ENCODE measurements around the gene UNC5A.

UNC5A gene

DNA sequence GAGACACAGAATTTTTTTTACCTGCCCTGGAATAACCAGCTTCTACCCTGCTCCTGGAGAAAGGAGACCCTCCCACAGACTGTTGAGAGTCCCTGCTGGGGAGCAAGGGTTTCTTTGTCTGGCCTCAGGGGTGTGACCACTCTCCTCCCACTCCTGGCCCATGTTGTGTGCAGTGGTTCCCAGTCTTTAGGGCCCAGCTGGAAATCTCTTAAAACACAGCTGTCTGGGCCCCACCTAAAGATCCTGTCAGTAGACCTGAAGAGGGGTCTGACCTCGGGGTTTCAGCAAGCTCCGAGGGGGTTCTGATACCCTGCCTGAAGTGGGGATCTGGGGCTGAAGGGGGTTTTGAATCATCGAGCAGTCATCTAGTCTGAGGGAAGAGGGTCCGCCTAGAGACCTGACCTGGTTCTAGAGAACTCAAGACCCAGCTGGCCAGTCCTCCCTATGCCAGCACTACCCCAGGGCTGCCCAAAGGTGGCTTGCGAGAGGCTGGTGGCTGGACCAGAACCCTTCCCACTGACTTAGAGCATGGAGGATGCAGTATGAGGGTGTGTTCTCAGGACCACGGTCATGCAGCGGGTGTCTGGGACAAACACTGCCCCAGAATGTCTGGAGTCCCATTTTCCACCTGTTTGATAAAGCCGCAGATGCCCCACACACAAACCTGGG, 8.1 kb upstream of the UNC5A start:
- DNase-seq: no peak

GRCh38 chr5:176803068-176803942, 7.1 kb upstream of the UNC5A start:
- DNase-seq: no peak

DNA sequence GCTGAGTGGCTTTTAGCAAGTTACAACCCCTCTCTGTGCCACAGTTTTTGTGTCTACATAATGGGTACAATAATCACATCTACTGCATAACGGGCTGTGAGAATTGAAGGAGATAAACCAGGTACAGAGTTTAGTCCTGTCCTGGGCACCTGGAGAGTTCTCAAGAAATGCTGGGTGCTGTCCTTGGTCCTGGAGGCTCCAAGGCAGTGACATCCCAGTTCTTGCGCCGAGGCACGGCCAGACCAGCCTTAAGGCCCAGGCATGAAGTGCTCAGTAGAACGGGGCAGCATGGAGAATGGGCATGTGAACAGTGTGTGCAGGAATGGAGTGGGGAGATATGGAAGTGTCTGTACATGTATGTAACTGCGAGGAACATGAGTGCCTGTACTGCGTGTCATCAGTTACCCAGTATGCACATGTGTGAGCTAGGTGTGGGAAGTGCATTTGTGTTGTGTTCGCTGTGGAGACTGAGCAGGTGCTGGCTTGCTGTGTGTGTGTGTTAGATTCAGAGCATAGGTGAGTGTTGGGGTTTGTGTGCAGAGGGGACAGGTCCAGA, 6.3 kb upstream of the UNC5A start:
- no peak for DNase-seq

- no peak for DNase-seq
Measured at GRCh38 chr5:176806137-176806536, 4.2 kb upstream of the UNC5A start.

GRCh38 chr5:176809544-176810080, 747 bp upstream of the UNC5A start:
- DNase-seq: no peak

DNA sequence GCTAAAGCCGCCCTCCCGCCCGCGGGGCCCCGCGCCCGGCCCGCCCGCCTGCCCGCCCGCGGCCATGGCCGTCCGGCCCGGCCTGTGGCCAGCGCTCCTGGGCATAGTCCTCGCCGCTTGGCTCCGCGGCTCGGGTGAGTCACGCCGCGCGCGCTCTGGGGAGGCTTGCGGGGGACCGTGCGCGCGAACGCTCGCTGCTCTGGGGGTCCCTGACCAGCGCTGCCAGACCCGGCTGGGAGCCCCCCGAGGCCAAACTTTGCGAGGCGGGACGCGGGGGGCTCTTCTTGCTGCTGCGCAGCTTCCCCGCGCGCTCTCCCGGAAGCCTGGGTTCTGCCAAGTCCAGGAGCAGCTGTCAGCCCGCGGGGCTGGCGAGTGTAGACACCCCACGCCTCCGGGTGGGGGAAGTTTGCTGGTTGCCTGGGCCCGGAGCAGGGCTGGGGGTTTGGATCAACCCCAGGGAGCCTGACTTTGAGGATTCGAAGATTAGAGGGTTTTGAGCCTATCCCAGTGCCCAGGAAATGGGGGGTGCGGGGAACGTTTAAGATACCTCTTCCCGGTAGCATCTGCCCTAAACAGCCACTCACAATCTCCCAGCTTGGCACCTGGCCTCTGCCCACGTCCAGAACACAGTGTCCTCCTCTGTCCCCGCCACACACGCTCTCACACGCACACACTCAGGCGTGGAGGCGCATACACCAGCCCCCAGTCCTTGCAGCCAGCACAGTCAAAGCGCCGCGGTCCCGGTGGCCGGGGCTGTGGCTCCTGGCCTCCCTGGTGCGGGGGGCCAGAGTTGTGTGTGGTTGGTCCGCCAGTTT, 535 bp downstream of the UNC5A start:
- no peak for DNase-seq

DNA sequence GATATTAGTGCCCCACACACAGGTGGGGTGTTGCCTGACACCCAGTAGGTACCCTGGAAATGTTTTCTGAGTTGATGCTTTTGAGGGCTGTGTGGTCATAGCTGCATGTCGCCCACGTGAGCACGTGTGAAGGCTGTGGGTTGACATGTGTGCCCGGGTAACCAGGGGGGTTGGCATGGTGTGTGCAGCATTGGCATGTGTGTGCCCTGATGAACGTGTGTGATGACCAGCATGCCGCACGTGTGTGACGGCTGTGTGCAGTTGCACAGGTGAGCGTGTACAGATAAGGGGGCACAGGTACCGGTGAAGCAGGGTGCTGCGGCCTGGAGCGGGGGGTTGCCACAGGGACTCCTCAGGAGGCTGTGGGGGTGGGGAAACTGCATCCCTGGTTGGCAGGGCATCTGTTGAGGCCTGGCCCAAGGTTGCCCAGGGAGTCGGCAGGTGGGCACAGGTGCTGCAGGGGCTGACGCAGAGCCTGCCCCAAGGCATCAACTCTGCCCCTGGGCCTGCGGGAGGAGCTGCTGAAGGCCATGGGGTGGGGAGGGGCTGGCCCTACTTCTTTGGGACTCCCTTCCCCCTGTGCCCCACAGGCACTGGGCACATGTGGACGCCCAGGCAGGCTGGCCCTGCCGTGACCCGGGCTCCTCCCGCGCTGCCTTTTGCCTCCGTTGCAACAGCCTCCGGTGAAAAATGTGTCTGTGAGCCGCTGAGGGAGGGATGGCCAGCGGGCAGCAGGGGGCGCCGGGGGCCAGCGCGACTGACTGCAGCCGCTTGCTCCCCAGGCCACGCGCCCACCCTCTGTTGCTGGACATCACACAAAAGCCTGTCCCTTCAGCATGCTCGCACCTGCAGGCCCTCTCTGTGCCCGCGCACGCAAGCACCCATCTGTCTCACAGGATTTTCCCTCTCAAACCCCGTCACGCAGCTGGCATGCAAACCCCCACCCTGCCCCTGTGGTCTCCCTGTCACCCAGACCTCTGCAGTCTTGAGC, 2.2 kb downstream of the UNC5A start:
- DNase-seq: no peak

DNA sequence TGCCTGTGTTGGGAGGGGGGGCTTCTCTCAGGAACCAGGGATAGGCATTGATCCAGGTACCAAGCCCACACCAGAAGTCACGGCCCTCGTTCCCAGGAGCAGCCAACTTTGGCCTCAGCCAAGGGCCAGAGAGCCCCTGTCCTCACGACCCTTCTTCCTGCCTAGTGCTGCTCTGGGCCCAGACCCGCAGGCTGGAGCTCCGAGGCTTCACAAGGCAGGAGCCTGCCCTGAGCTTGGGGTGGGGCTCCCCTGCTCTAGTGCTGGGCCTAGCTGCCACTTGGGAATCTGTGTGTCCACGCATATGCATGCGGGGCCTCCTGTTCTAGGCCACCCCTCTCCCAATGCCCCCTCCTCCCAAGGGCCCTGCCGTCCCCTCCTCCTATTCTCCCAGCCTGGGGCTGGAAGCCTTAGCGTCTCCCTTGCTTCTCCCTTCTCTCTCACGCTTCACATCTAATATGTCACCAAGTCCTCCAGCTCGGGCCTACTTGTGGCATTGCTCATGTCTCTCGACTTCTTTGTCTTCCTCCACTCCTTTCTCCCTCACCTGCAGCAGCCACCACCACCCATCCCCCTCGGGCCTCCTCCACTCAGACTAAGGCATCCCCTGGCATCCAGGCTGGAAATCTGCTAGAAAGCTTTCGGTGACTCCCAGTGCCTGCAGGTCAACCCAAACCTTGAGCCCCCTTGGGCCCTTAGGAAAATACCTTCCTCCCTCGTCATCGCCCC, 3.4 kb downstream of the UNC5A start:
- no peak for DNase-seq

GRCh38 chr5:176814313-176814685, 3.9 kb downstream of the UNC5A start:
- no peak for DNase-seq

DNA sequence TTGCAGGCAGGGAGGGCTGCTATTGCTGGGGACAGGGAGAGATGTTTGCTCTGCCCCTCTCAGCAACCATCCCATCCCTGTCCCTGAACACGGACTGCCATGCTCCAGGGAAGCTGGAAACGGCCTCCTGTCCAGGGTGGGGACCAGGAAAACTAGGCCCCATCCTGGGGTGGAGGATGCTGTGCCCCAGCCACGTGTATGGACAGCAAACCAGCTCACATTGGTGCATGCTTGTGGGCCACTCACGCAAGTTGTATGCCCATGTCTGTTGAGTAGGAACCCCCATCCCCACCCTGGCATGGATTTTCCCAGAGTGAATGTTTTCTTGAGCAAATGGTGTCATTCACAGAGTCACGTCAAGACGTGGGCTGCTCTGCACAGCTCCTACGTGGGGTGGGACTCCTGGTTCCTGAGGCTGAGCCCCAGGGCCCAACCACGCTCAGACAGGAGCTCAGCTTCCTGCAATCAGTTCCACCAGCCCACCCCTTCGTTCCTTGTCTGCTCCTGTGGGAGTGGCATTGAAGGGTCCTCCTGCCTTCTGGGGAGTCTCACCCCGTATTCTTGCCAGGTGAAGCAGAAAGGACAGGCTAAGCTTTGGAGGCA, 4.6 kb downstream of the UNC5A start:
- no peak for DNase-seq

DNA sequence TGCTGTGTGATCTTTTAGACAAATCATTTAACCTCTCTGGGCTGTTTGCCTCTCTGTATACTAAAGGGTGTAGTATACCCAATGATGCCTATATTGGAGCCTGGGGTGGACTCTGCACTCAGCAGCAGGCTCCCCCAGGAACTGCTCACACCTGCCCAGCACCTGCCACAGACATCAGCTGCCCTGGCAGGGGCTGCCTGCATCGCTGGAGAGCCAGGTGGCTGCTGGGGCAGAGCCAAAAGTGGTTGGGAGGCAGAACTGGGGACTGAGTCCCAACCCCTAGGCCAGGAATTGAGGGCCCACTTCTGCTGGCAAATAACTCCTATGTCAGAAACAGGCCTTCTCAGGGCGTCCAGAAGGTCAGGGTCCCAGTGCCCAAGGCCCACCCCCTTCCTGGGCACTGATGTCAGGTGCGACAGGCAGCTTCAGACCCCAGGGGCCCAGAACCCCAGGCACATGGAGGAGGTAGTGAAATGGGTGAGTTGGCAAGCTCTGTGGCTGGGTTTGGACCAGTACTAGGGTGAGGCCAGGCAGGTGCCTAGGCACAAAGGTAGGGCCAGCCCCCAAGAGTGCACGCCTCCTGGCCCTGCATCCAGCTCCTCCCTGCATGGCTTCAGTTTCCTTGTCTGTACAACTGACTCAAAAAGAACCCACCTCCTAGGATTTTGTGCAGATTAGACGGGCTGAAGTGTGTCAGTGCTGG, 5.8 kb downstream of the UNC5A start:
- DNase-seq: no peak

DNA sequence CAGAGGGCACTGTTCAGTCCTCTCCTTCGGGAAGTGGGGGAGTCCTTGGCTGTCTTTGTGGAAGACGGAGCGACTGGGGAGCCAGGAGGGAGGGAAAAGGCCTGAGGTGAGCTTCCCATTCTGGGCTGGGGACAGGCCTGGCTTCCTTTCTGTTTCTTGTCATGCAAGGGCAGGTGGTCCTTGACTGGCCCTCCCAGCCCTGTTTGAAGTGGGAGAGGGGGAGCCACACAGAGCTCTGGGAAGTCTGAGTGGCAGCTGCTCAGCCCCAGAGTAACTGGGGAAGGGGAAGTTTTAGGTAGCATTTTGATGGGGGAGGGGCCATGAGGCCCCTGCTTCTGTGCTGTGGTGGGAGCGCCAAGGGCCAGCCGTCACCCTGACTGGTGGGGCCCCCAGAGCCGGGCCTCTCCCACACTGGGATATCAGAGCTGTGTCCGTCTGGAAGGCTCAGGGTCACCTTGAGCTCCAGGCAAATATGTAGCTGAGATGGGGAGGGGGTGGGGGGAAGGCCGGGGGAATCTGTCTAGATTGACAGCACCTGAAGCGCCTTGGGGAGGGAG, 6.5 kb downstream of the UNC5A start:
- DNase-seq: no peak

DNA sequence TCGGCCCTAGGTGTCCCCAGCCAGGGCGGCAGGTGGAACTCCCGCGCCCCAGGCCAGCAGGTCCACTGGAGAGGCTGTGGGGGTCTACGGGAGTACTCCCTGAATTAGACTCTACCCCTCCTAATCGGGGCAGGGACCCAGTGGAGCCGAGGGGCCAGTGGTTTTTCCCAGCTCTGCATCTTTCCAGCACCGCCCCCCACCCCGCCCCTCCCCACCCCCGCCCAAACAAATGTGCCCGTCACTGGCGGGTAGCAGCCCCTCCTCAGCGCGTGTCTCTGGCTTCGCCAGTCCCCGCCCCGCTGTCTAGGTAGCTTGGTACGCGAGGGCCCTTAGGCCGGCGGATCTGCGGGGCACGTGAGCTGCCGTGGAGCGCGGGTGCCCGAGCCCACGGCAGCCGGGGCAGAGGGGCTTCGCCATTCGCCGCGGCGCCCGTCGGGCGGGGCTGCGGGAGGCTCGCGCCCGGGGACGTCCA, 7.0 kb downstream of the UNC5A start:
- no peak for DNase-seq

DNA sequence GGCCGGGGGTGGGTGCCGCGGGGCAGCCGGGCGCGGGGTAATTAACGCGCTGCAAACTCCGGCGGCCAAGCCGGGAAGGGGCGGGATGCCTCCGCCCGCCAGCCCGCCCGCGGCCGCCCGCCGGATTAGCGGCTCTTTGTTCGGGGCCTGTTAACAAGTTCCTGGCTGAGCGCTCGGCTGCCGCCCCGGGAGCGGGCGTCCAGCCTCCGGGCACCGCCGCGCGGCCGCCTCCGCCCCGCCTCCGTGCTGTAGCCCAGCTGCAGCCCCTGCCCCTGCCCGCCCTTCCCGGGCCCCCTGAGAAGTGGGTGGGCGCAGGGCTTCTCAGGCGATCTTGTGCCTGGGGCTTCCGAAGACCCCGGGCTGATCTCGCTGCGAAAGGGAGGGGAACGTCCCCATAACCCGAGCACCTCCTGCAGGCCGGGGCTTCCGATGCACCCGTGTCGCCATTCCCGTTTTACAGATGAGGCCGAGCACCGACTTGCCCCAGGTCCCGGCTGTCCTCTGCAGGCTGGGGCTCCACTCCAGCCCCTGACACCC, 7.5 kb downstream of the UNC5A start:
- DNase-seq: no peak

DNA sequence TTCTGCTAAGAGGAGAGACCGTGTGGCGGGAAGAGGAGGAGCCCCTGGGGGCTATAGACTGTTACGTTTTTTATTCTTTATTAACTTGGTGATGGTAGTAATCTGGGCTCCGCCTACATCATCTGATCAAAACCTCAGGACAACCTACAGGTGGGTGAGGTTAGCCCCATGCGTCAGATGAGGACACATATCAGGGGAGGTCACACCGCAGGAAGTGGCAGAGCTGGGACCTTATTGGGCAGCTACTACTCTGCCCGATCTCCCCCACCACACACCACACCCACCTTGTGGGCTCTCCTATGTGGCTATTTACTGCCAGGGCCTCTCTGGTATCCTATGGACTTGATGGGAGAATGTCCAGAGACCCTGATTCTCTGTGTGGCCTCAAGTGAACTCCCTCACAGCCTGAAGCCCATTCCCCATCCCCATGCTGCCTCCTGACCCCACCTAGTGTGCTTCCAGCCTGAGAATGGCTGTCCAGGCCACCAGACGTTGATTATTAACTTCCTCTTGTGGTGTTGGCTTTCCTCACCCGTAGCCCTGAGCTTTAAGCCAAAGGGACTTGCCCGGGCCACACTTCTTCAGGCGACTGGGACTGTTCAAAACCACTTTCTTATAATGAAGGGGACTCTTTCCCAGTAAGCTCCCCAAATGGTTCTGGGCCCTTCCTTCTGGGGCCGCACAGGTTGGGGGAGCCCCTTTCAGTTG, 8.2 kb downstream of the UNC5A start:
- DNase-seq: no peak

GRCh38 chr5:176819476-176819875, 9.1 kb downstream of the UNC5A start:
- no peak for DNase-seq

- no peak for DNase-seq
Measured at GRCh38 chr5:176820937-176821336, 10.6 kb downstream of the UNC5A start.

- no peak for DNase-seq
Measured at GRCh38 chr5:176821441-176821840, 11.1 kb downstream of the UNC5A start.
